Upper lobe of left lung (tissue), 4 donors: ENCODE results near the gene MTHFD2.

Experiments used
- CTCF ChIP-seq, 6 experiments: fragments of 450-650 bp in 4 of 6; fragments of 200-600 bp in 2 of 6; sonication (generic) in 2 of 6; IDR thresholded peaks; one replicate each; pipeline ENCODE4 v1.5.1; 2016 to 2019; ENCODE audit warnings: antibody characterized with exemption in 6 of 6
- EP300 ChIP-seq, 4 donors: sonication (generic); formaldehyde crosslinking; IDR thresholded peaks; one replicate each; pipeline ENCODE4 v1.5.1; 2017; ENCODE audit warnings: antibody characterized with exemption in 4 of 4, control low read depth in 2 of 4
- POLR2A ChIP-seq, 4 donors: fragments of 450-650 bp; IDR thresholded peaks; one replicate each; pipeline ENCODE4 v1.5.1; 2016 to 2017; ENCODE audit warnings: antibody characterized with exemption in 4 of 4, mild to moderate bottlenecking in 2 of 4
- POLR2AphosphoS5 ChIP-seq, 2 donors: sonication (generic); formaldehyde crosslinking; IDR thresholded peaks; one replicate each; pipeline ENCODE4 v1.5.1; 2017; ENCODE audit warnings: antibody characterized with exemption in 2 of 2

DNA sequence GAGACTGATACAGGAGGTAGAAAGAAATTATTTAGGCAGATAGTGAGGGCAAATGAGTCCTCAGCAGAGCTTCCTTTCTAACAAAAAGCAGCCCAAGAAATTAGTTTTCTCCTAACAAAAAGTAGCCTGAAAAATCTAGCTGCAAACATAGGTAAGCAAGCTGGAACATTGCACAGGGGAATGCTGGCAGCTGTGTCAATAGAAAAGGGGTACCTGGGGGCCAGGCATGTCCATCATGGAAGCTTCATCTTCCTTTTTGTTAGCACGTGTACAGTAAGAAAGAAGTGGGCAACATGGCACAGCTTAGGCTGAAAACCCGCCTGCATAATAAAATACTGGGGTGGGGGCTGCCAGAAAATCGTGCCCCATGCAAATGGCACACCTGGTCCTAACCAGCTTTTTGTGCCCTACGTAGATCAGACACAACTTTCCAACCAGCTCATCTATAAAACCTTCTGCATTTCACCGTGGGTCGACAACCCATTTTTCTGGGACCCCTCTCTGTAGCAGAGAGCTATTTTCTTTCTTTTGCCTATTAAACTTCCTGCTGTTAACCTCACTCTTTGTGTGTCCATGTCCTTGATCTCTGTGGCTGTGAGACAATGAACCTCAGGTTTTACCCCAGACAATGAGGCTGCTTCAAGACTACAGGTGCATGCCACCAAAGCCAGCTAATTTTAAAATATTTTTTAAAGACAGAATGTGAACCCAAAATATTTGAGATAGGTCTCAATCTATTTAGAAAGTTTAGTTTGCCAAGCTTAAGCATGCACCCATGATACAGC is 6.6 kb upstream of the MTHFD2 start:
- TF ChIP-seq CTCF (IDR thresholded peaks at IDR 0.05) (no peak), POLR2AphosphoS5 (IDR thresholded peaks at IDR 0.05) (no peak), EP300 (IDR thresholded peaks at IDR 0.05) (no peak), POLR2A (IDR thresholded peaks at IDR 0.05) (no peak)
